ENCODE measurements around the gene THSD4. TPM values are rescaled to one million over a fixed set of nuclear protein-coding genes. Genes with fewer than 3 reads are reported as not detected.

Gene THSD4
- total RNA-seq, 6 experiments from 2014 or later: 5.2 to 21.8 (median 13.7) TPM

GRCh38 chr15:71629781-71630474, 514.7 kb downstream of the THSD4 start:
- H3K36me3 ChIP-seq: no peaks in the 10 kb centered on the region
- no peaks in the 10 kb centered on the region for H3K27me3 ChIP-seq
- no peaks in the 10 kb centered on the region for H3K9me3 ChIP-seq
- DNase-seq (no peak), ATAC-seq (no peak)
- WGBS (ENCODE audit: insufficient coverage, low coverage, low lambda C conversion rate, missing lambda C conversion rate): 59% methylated on average over 9 of the region's 9 CpGs
- no peaks in the 10 kb centered on the region for H3K4me1 ChIP-seq
- H3K4me3 ChIP-seq: no peak overlapping the region
- TF ChIP-seq POLR2A (IDR thresholded peaks at IDR 0.05): no peak
- intact Hi-C loops (cut with DNase I): no loop called here
- H3K27ac ChIP-seq: no peak overlapping the region

DNA sequence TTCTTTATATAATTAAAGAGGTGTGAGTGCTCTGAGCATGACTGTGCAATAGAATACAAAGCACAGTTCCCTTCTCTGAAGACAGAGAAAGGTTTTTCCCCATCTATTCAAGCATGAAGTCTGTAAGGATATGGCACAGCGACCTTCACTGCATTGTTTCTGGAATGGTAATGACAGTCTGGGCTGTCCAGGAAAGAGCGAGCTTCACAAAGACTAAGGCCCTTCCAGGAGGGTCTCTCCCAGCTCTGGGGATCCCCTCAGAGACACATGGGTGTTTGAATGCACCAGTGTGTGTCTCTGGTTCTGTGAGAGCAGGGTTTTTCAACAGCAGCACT, 515.2 kb downstream of the THSD4 start:
- Histone ChIP-seq H3K9me3 (no peaks in the 10 kb centered on the region), H3K4me1 (no peaks in the 10 kb centered on the region), H3K27me3 (no peaks in the 10 kb centered on the region), H3K36me3 (no peaks in the 10 kb centered on the region), H3K27ac (no peak overlapping the region), H3K4me3 (no peak overlapping the region)
- intact Hi-C loops (cut with DNase I): no loop called here
- ATAC-seq: no peak
- TF ChIP-seq, protein P1, sequence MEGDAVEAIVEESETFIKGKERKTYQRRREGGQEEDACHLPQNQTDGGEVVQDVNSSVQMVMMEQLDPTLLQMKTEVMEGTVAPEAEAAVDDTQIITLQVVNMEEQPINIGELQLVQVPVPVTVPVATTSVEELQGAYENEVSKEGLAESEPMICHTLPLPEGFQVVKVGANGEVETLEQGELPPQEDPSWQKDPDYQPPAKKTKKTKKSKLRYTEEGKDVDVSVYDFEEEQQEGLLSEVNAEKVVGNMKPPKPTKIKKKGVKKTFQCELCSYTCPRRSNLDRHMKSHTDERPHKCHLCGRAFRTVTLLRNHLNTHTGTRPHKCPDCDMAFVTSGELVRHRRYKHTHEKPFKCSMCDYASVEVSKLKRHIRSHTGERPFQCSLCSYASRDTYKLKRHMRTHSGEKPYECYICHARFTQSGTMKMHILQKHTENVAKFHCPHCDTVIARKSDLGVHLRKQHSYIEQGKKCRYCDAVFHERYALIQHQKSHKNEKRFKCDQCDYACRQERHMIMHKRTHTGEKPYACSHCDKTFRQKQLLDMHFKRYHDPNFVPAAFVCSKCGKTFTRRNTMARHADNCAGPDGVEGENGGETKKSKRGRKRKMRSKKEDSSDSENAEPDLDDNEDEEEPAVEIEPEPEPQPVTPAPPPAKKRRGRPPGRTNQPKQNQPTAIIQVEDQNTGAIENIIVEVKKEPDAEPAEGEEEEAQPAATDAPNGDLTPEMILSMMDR (IDR thresholded peaks at IDR 0.05): no peak
- TF ChIP-seq POLR2A (IDR thresholded peaks at IDR 0.05): no peak
- no CpG with 5 or more reads among the region's 2 CpGs for WGBS (ENCODE audit: insufficient coverage, low coverage, low lambda C conversion rate, missing lambda C conversion rate)
- no peak for DNase-seq

DNA sequence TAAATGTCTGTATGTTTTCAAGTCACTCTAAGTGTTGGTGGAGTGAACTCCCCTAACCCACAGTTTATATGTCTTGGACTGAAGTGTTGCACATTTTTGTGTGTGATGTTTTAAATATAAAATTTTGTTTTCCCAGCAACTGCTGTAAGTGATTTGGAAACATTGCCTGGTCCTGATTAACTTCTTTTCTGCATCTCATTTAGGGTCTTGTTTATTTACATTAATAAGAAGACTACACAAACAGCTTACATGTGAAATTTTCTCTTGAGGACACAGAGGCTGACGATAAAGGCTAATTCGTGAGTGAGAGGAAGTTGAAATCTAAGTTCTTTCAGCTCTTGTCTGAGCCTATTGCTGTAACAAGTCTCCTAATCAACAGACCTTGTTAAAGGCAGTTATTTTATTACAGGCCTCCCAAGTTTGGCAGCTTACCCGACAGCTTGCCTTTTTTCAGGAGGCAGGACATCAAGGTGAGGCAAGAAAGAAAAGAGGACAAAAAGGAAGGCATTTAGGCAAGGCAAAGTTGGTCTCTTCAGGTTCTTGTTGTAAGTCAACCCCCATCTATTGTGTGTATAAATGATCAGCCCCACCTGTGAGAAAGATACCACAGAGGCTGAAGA, 517.4 kb downstream of the THSD4 start:
- WGBS (ENCODE audit: insufficient coverage, low coverage, low lambda C conversion rate, missing lambda C conversion rate): 62% methylated on average over 3 of the region's 3 CpGs
- no peak for DNase-seq
- H3K4me3 ChIP-seq: no peak overlapping the region
- no peaks in the 10 kb centered on the region for H3K9me3 ChIP-seq
- H3K36me3 ChIP-seq: no peaks in the 10 kb centered on the region
- no peak overlapping the region for H3K27ac ChIP-seq
- TF ChIP-seq POLR2A (IDR thresholded peaks at IDR 0.05): no peak
- TF ChIP-seq, protein P1 (IDR thresholded peaks at IDR 0.05): no peak
- intact Hi-C loops (cut with DNase I): no loop called here
- ATAC-seq: no peak
- no peaks in the 10 kb centered on the region for H3K4me1 ChIP-seq
- no peaks in the 10 kb centered on the region for H3K27me3 ChIP-seq

DNA sequence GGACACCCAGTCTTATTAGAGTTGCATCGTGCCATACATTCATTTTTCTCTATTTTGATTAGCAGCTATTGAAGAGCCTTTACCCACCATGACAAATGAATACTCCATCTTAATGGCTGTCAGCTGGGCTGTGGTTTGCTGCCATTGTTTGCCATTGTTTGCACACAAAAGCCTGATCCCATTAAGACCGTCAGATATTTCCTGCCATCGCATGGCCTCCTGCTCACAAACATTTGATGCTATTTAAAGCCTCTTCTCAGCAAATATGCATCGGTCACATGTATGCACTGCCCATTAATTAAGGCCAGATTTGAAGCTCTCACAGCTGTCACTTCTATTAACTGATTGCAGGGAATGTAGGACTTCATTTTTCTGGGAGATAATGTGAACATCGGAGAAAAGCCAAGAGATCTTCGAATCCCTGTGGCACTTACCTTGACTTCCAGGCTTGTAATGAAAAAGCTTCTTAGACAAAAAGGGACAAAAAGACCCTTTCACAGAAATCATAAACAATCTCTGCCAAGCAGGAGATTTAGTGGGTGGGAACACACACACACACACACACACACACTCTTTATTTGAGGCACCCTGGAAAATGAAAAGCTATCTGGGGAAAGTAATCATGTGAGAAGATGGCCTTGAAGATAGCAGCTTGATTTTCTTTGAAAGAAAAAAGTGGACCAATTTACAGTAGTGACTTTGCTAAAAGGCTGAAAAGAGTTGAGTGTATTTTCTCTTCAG, 519.7 kb downstream of the THSD4 start:
- 74% methylated on average over 6 of the region's 6 CpGs for WGBS (ENCODE audit: insufficient coverage, low coverage, low lambda C conversion rate, missing lambda C conversion rate)
- no peak overlapping the region for H3K4me3 ChIP-seq
- no peak for DNase-seq
- no peaks in the 10 kb centered on the region for H3K36me3 ChIP-seq
- no peak for ATAC-seq
- no peaks in the 10 kb centered on the region for H3K4me1 ChIP-seq
- no peak overlapping the region for H3K27ac ChIP-seq
- intact Hi-C loops (cut with DNase I): no loop called here
- H3K9me3 ChIP-seq: no peaks in the 10 kb centered on the region
- TF ChIP-seq POLR2A (IDR thresholded peaks at IDR 0.05): no peak
- TF ChIP-seq, protein P1 (IDR thresholded peaks at IDR 0.05): no peak
- no peaks in the 10 kb centered on the region for H3K27me3 ChIP-seq

GRCh38 chr15:71635735-71636134, 520.5 kb downstream of the THSD4 start:
- TF ChIP-seq POLR2A (IDR thresholded peaks at IDR 0.05): no peak
- TF ChIP-seq, protein P1 (IDR thresholded peaks at IDR 0.05): no peak
- no peaks in the 10 kb centered on the region for H3K9me3 ChIP-seq
- intact Hi-C loops (cut with DNase I): no loop called here
- no peaks in the 10 kb centered on the region for H3K4me1 ChIP-seq
- 81% methylated on average over 2 of the region's 2 CpGs for WGBS (ENCODE audit: insufficient coverage, low coverage, low lambda C conversion rate, missing lambda C conversion rate)
- no peaks in the 10 kb centered on the region for H3K27me3 ChIP-seq
- DNase-seq: no peak
- H3K27ac ChIP-seq: no peak overlapping the region
- no peak overlapping the region for H3K4me3 ChIP-seq
- H3K36me3 ChIP-seq: no peaks in the 10 kb centered on the region
- no peak for ATAC-seq
